Dendritic cell treated with granulocyte-macrophage colony-stimulating factor and Interleukin-4, amounts not matched to agents 40 ng/mL and 50 ng/mL, for 4 days (primary cell): ENCODE measurements around the gene SRGAP1.
"Not testable (repeated sequence)": the region's sequence is repeated elsewhere in the genome, so short reads cannot be mapped to it uniquely, and the experiment has no call there.

Experiments
- H3K27ac Mint-ChIP-seq: one replicate; pipeline ENCODE4 v1.8.0; 2022; ENCODE audit warnings: mild to moderate bottlenecking, mixed read lengths
- H3K27me3 Mint-ChIP-seq: one replicate; pipeline ENCODE4 v1.8.0; 2022; ENCODE audit warnings: mild to moderate bottlenecking, mixed read lengths
- H3K36me3 Mint-ChIP-seq: one replicate; pipeline ENCODE4 v1.8.0; 2022; ENCODE audit warnings: low read depth, mixed read lengths
- H3K4me1 Mint-ChIP-seq: one replicate; pipeline ENCODE4 v1.8.0; 2022; ENCODE audit warnings: low read depth, mixed read lengths
- H3K4me3 Mint-ChIP-seq: one replicate; pipeline ENCODE4 v1.8.0; 2022; ENCODE audit warnings: mild to moderate bottlenecking, moderate library complexity, mixed read lengths
- H3K9me3 Mint-ChIP-seq: one replicate; pipeline ENCODE4 v1.8.0; 2022; ENCODE audit warnings: mixed read lengths
- intact Hi-C: fragments of 100-400 bp; cut with micrococcal nuclease; formaldehyde crosslinking; loops from one replicate; pipeline ENCODE4 v1.15.0; 2022

SRGAP1 gene

DNA sequence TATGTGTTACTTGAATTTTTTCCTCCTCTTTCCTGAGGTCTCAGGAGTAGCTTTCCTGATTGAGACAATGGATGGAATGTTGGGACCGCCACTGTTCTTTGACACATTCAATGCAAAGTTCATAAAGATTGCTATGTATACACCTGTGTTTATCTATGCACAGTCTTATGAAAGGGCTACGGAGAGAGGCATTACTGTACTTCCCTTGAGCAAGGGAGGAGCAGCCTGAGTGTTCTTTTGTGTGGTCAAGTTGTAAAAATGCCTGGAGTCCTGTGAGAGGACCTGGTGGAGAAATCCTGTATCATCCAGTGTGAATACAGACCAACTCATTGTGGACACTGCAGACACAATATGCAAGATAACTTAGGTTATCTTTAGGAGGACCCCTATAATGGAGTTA lies 1.2 kb downstream of the SRGAP1 start:
- peaks cover 16% of the 10 kb centered on the region for H3K27me3 Mint-ChIP-seq
- peak overlapping the region; percentile 30 for H3K4me3 Mint-ChIP-seq
- H3K4me1 Mint-ChIP-seq = peaks cover 26% of the 10 kb centered on the region
- peaks cover 8% of the 10 kb centered on the region for H3K36me3 Mint-ChIP-seq
- no peaks in the 10 kb centered on the region for H3K9me3 Mint-ChIP-seq
- H3K27ac Mint-ChIP-seq = no peak overlapping the region
- intact Hi-C loops = no loop called here

DNA sequence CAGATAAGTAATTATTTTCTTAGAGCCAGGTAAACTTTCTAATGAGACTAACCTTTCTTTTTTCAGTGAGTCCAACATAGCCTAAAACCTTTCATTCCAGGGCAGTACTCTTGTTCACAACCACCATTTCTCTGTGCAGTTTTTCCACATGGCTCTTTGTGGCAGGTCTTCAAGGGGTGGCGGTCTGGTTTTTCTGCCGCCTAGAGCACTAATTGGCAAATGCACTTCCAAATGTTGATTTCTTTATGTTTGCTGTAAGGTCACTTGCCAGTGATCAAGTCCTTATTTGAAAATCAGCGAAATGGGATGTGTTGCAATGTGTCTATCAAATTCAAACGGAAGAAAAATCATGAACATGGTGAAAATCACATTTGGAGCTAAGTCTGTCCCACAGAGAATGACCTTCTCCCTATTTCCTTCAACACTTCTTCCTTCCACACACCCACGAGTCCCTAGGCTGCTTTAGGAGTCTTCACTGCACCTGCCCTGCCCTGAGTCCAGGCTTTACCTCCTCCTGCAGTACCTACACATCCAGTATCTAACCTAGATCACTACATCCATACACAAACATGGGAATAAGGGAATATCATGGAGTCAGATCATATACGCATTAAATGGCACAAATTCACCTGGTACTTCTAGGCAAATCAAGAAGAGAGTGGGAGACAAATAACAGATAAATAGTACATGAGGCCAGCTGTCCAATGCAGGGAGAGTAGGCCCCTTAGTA lies 1.9 kb downstream of the SRGAP1 start:
- H3K36me3 Mint-ChIP-seq = peaks cover 8% of the 10 kb centered on the region
- no peaks in the 10 kb centered on the region for H3K9me3 Mint-ChIP-seq
- H3K4me3 Mint-ChIP-seq = no peak overlapping the region
- intact Hi-C loops = no loop called here
- peaks cover 16% of the 10 kb centered on the region for H3K27me3 Mint-ChIP-seq
- no peak overlapping the region for H3K27ac Mint-ChIP-seq
- H3K4me1 Mint-ChIP-seq = peaks cover 26% of the 10 kb centered on the region

- Mint-ChIP-seq H3K36me3 (peaks cover 8% of the 10 kb centered on the region), H3K4me3 (no peak overlapping the region), H3K27me3 (peaks cover 8% of the 10 kb centered on the region)
These were observed 4.0 kb downstream of the SRGAP1 start for GRCh38 chr12:63848450-63848849.

DNA sequence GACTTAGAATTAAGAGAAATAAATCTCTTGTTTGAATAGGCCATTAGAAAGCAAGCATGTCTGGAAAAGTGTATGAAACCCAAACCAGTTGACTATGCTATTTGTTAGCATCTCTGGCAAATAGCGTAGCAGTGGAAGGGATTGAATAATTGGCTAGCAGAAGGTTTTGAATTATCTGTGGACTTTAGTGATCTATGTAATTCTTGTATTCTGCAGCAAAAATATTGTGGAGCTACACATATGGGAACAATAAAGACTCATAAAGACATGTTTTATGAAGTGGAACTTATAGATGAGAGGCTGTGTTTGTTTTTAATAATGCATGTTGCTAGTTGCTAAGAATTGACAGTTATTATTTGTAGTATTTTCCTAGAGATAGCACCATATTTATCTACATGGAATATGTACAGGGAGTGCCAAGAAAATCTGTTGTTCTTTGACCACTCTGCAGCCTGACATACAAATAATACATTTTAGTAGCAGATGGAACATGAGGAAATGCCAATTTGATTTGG lies 4.7 kb downstream of the SRGAP1 start:
- Mint-ChIP-seq H3K27me3 (peaks cover 8% of the 10 kb centered on the region), H3K27ac (no peak overlapping the region), H3K9me3 (no peaks in the 10 kb centered on the region), H3K36me3 (peaks cover 8% of the 10 kb centered on the region), H3K4me1 (peaks cover 26% of the 10 kb centered on the region), H3K4me3 (no peak overlapping the region)
- intact Hi-C loops = no loop called here

More at GRCh38 chr12:63848450-63848849, 4.0 kb downstream of the SRGAP1 start:
- H3K9me3 Mint-ChIP-seq = no peaks in the 10 kb centered on the region
- intact Hi-C loops = no loop called here
- no peak overlapping the region for H3K27ac Mint-ChIP-seq
- peaks cover 26% of the 10 kb centered on the region for H3K4me1 Mint-ChIP-seq

- no peak overlapping the region for H3K4me3 Mint-ChIP-seq
- H3K9me3 Mint-ChIP-seq = no peaks in the 10 kb centered on the region
- H3K27ac Mint-ChIP-seq = no peak overlapping the region
- H3K4me1 Mint-ChIP-seq = peaks cover 24% of the 10 kb centered on the region
- intact Hi-C loops = no loop called here
- peaks cover 3% of the 10 kb centered on the region for H3K36me3 Mint-ChIP-seq
- H3K27me3 Mint-ChIP-seq = peaks cover 6% of the 10 kb centered on the region
These were observed 5.1 kb downstream of the SRGAP1 start for GRCh38 chr12:63849641-63850040.

DNA sequence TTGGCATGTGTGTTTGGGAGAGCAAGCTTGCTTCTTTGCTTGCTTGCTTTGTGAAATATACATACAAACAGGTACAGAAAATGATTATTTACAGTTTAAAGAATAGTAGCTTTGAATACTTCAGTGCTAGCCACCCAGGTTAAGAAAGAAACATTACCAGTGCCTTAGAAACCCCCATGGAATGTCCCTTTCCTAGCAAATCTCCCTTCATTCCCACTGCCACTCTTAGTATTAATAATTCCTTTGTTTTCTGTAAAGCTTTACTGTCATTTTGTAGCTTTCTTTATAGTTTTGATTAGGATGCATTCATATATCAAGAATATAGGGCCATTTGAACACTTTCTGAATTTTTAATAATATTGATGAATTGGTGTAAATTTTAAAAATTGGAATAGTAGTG lies 9.5 kb downstream of the SRGAP1 start:
- Mint-ChIP-seq H3K27ac (no peak overlapping the region), H3K4me1 (no peaks in the 10 kb centered on the region), H3K27me3 (no peaks in the 10 kb centered on the region), H3K4me3 (no peak overlapping the region), H3K36me3 (no peaks in the 10 kb centered on the region), H3K9me3 (no peaks in the 10 kb centered on the region)
- intact Hi-C loops = no loop called here

DNA sequence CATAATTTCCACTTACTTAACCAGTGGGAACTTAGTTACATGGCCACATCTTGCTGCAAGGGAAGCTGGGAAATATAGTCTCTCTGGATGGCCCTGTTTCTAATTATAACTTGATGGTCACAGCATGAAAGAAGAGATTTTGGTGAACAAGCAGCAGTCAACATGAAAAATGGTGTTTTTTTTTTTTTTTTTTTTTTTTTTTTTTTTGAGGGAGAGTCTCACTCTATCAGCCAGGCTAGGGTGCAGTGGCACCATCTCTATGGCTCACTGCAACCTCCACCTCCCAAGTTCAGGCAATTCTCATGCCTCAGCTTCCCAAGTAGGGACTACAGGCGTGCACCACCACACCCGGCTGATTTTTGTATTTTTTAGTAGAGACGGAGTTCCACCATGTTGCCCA lies 10.8 kb downstream of the SRGAP1 start:
- Mint-ChIP-seq H3K27ac (no peak overlapping the region), H3K4me1 (no peaks in the 10 kb centered on the region), H3K36me3 (no peaks in the 10 kb centered on the region), H3K27me3 (no peaks in the 10 kb centered on the region), H3K9me3 (no peaks in the 10 kb centered on the region), H3K4me3 (no peak overlapping the region)
- intact Hi-C loops = no loop called here

GRCh38 chr12:63857771-63858670 lies 13.5 kb downstream of the SRGAP1 start:
- Mint-ChIP-seq H3K9me3 (no peaks in the 10 kb centered on the region), H3K27ac (no peak overlapping the region), H3K4me1 (no peaks in the 10 kb centered on the region), H3K27me3 (no peaks in the 10 kb centered on the region), H3K36me3 (no peaks in the 10 kb centered on the region), H3K4me3 (no peak overlapping the region)
- intact Hi-C loops = no loop called here

DNA sequence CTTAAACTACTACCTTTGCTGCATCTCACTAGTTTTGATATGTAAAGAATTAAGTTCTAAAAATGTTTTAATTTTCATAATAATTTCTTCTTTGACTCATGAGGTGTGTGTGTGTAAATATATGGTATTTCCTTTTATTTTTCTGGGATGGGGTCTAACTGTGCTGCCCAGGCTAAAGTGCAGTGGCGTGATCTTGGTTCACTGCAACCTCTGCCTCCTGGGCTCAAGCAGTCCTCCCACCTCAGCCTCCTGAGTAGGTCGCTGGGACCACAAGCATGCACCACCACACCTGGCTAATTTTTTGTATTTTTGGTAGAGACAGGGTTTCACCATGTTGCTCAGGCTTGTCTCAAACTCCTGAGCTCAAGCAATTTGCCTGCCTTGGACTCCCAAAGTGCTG lies 15.4 kb downstream of the SRGAP1 start:
- H3K4me1 Mint-ChIP-seq, H3K27me3 Mint-ChIP-seq, H3K9me3 Mint-ChIP-seq, H3K4me3 Mint-ChIP-seq, H3K27ac Mint-ChIP-seq, H3K36me3 Mint-ChIP-seq, intact Hi-C loops: not testable (repeated sequence)

DNA sequence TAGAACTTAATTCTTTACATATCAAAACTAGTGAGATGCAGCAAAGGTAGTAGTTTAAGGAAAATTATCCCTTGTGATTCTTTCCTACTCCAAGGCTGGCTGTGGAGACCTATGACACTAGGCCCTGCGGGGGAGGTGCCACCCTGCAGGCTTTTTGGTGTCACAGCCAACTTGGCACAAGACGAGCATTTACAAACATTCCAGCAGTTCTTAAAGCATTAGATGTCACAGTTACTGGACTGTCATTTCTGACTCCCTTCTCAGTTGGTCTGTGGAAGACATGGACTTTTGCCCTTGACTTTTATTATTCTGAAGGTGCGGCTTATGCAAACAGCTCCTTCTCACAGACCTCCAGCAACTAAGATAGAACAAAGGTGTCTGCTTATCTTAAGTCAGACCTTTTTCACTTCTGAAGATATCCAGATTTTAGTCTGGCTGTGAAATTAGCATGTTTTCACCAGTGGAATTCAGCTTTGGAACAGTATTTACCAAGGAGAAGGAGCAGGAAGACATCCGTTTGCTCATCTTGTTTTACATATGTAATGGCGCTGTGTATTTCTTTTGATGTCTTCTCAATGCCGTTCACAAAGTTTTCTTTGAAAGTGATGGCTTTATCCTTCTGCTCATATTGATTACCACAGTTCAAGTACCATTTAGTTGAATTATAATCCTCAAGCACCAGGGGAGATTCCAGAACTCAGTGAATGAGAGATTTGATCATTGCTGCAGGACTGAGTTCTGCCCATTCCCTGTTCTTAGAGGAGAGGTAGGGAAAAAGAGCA lies 17.9 kb downstream of the SRGAP1 start:
- H3K4me1 Mint-ChIP-seq = no peaks in the 10 kb centered on the region
- H3K27ac Mint-ChIP-seq = no peak overlapping the region
- no peaks in the 10 kb centered on the region for H3K36me3 Mint-ChIP-seq
- no peaks in the 10 kb centered on the region for H3K9me3 Mint-ChIP-seq
- no peak overlapping the region for H3K4me3 Mint-ChIP-seq
- intact Hi-C loops = no loop called here
- H3K27me3 Mint-ChIP-seq = no peaks in the 10 kb centered on the region

- intact Hi-C loops = no loop called here
- no peak overlapping the region for H3K4me3 Mint-ChIP-seq
- H3K36me3 Mint-ChIP-seq = no peaks in the 10 kb centered on the region
- H3K27me3 Mint-ChIP-seq = no peaks in the 10 kb centered on the region
- no peaks in the 10 kb centered on the region for H3K4me1 Mint-ChIP-seq
- H3K9me3 Mint-ChIP-seq = no peaks in the 10 kb centered on the region
- H3K27ac Mint-ChIP-seq = no peak overlapping the region
These were observed 18.4 kb downstream of the SRGAP1 start for GRCh38 chr12:63862969-63863230.

DNA sequence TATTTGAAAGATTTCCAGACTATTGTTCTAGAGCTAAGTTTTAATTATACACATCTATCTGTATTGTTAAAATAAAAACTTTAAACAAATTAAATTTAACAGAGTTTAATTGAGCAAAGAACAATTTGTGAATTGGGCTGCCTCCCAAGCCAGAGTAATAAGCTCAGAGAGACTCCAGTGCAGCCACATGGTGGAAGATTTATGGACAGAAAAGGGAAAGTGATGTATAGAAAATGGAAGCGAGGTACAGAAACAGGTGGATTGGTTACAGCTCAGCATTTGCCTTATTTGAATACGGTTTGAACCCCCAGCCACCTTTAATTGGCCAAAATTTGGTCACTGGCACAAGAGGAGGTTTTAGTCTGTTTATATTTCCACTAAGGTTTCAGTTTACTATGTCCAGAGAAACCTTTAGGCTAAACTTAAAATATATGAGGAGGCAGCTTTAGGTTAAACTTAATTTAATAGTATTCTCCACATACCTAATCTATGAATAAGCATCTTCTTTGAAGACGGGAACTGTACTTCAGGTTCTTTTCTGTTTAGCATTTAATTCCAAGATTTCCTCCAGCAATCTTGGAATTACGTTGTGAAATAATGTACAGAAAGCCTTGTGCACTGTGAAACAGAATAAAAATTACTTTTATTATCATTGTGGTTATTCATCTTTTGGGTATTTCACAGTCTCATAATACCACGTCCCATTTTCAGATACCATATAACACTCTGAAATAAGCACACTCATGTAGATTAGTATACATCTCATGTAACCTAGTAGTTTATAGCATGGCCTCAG lies 19.4 kb downstream of the SRGAP1 start:
- peaks cover 5% of the 10 kb centered on the region for H3K4me1 Mint-ChIP-seq
- H3K36me3 Mint-ChIP-seq = no peaks in the 10 kb centered on the region
- no peaks in the 10 kb centered on the region for H3K9me3 Mint-ChIP-seq
- no peaks in the 10 kb centered on the region for H3K27me3 Mint-ChIP-seq
- no peak overlapping the region for H3K4me3 Mint-ChIP-seq
- intact Hi-C loops = no loop called here
- H3K27ac Mint-ChIP-seq = no peak overlapping the region

DNA sequence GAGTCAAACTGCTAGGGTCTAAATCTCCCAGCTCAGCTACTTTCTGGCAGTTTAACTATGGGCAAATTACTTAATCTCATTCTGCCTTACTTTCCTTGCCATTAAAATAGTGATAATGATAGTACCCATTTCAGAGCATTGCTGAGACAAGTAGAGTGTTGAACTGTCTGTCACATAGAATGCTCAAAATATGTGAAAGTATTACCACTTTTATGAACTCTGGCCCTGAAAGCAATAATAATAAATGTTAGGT lies 19.9 kb downstream of the SRGAP1 start:
- peaks cover 5% of the 10 kb centered on the region for H3K4me1 Mint-ChIP-seq
- H3K27ac Mint-ChIP-seq = no peak overlapping the region
- intact Hi-C loops = no loop called here
- H3K4me3 Mint-ChIP-seq = no peak overlapping the region
- H3K9me3 Mint-ChIP-seq = no peaks in the 10 kb centered on the region
- no peaks in the 10 kb centered on the region for H3K36me3 Mint-ChIP-seq
- H3K27me3 Mint-ChIP-seq = no peaks in the 10 kb centered on the region
